ENCODE results near the gene EHD4.

The EHD4 gene

DNA sequence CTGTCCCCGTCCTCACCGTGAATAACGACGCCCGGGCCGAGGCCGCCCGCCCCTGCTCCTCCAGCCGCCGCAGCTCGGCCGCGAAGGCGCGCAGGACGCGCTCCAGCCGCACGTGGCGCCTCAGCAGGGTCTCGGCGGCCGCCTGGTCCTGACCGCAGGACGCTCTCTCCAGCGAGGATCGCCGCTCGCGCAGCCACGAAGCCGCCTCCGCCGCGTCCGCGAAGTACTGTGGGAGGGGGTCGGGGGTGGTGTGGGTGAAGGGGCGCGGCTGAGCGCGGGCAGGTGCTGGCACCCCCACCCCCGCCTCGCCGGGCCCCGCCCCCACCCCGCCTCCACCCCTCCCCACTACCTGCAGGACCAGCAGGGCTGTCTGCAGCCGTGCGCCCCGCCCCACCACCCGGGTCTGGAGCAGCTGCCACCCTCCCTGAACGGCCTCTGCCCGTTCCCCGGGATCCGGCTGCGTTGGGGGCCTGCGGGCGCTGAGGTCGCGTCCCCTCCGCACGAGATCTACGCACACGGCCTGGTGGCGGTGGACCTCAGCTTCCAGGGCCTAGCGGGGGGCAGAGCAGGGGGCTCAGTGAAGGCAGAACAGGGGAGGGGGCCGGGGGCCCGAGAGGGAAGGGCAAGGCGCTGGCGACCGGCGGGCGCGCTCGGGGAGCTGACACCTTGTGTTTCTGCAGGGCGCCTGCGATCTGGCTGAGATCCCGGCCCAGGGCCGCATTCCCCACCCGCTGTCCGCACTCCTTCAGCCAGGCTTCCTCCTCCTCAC, 90.3 kb downstream of the EHD4 start:
- CTCF ChIA-PET, result interaction anchor here (0.8 to 1.5 kb wide), 2 partner anchors 11 to 416 kb away, joined by 3 to 7 read pairs; no protein-coding TSS in a partner anchor
- POLR2A ChIA-PET, result no interaction called here
- TF ChIP-seq CTCF (IDR thresholded peaks at IDR 0.05; ENCODE audit: insufficient read depth, low read length, missing control alignments), result no peak
- no peak overlapping the region for H3K4me3 ChIP-seq (ENCODE audit: low read depth, low read length)
- no peak for DNase-seq (ENCODE audit: low read depth, low spot score)

GRCh38 chr15:41881550-41881919, 90.8 kb downstream of the EHD4 start:
- TF ChIP-seq CTCF (IDR thresholded peaks at IDR 0.05; ENCODE audit: insufficient read depth, low read length, missing control alignments), result no peak
- ChIA-PET CTCF (interaction anchor here (0.8 to 1.6 kb wide), 5 partner anchors 11 to 415 kb away, joined by 3 to 7 read pairs (median 3); partner anchors contain the start of gene MAPKBP1), POLR2A (interaction anchor here (1.0 kb wide), 1 partner anchor 11 kb away, joined by 3 read pairs; no protein-coding TSS in a partner anchor)
- no peak for DNase-seq (ENCODE audit: low read depth, low spot score)
- no peak overlapping the region for H3K4me3 ChIP-seq (ENCODE audit: low read depth, low read length)

- POLR2A ChIA-PET, result interaction anchor here (1.0 kb wide), 1 partner anchor 10 kb away, joined by 3 read pairs; no protein-coding TSS in a partner anchor
- H3K4me3 ChIP-seq (ENCODE audit: low read depth, low read length), result no peak overlapping the region
- CTCF ChIA-PET, result interaction anchor here (0.8 to 1.6 kb wide), 5 partner anchors 12 to 415 kb away, joined by 3 to 7 read pairs (median 3); partner anchors contain the start of gene MAPKBP1
- TF ChIP-seq CTCF (IDR thresholded peaks at IDR 0.05; ENCODE audit: insufficient read depth, low read length, missing control alignments), result no peak
- no peak for DNase-seq (ENCODE audit: low read depth, low spot score)
Measured at GRCh38 chr15:41881086-41881485, 91.3 kb downstream of the EHD4 start.

DNA sequence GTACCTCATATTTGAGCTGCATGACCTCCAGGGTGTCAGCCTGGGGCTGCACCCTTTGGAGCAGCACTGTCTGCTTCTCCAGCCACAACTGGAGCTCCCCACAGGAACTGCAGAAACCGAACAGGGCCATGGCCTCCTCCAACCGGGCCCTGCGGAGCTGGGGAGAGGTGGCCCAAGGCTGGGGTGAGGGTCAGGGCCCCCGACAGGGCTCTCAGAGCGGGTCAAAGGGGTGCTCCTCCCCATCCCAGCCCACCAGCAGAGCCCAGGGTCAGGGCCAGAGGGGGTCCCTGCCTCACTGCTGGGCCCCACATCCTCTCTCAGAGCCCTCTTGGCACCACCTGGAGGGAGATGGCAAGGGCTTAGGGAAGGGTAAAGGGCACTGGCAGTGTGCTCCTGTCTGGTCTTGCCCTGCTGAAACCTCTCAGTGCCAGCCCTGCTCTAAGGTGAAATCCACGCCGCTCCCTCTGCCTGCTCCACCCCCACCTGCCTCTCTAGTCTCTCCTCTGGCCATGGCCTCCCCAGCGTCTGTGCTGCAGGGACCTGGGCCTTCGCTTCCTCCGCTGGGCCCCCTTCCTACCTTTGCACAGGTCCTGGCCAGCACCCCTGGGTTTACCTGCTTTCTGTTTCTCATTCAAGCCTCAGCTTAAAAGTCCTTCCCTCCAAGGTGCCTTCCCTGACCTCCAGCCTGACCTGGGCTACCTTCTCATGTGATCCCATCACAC, 92.0 kb downstream of the EHD4 start:
- DNase-seq (ENCODE audit: low read depth, low spot score), result no peak
- CTCF ChIA-PET, result interaction anchor here (1.5 to 1.6 kb wide), 2 partner anchors 13 to 23 kb away, joined by 5 to 7 read pairs; no protein-coding TSS in a partner anchor
- H3K4me3 ChIP-seq (ENCODE audit: low read depth, low read length), result no peak overlapping the region
- TF ChIP-seq CTCF (IDR thresholded peaks at IDR 0.05; ENCODE audit: insufficient read depth, low read length, missing control alignments), result no peak
- POLR2A ChIA-PET, result interaction anchor here (1.0 kb wide), 1 partner anchor 9 kb away, joined by 3 read pairs; no protein-coding TSS in a partner anchor

DNA sequence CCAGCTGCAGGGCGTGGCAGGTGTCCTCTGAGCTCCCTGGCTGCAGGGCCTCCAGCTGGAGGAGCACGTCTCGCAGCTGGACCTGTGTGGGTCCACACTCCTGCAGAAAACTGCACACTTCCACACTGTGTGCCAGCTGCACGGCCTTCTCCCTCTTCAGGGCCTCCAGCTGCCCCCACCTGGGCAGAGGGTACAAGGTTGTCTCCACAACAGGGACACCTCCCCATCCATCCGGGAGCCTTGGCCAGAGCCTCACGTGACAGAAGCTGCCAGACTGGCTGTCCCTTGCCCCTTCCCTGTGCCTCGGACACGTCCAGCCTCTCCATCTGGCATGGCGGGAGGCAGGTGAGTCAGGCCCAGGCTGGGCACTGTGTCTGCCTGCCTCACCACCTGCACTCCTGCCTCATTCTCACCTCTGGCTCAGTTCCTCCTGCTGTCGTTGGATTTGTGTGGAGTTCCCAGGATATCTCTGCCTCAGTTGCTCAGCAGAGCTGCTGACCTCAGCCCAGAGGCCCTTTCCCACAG, 93.0 kb downstream of the EHD4 start:
- no peak for DNase-seq (ENCODE audit: low read depth, low spot score)
- no peak overlapping the region for H3K4me3 ChIP-seq (ENCODE audit: low read depth, low read length)
- ChIA-PET CTCF (no interaction called here), POLR2A (no interaction called here)
- no peak for TF ChIP-seq CTCF (IDR thresholded peaks at IDR 0.05; ENCODE audit: insufficient read depth, low read length, missing control alignments)

- no peak for TF ChIP-seq CTCF (IDR thresholded peaks at IDR 0.05; ENCODE audit: insufficient read depth, low read length, missing control alignments)
- DNase-seq (ENCODE audit: low read depth, low spot score), result no peak
- ChIA-PET POLR2A (no interaction called here), CTCF (no interaction called here)
- no peak overlapping the region for H3K4me3 ChIP-seq (ENCODE audit: low read depth, low read length)
Measured at GRCh38 chr15:41878355-41878699, 94.0 kb downstream of the EHD4 start.
